Liver (tissue), 9 donors: Measurements from ENCODE around the gene TXNDC8. TPM values are rescaled to one million over a fixed set of nuclear protein-coding genes. Genes with fewer than 3 reads are reported as not detected.

ENCODE experiments used
- DNase-seq: peaks from one replicate; pipeline ENCODE4 v3.0.0-alpha.2; 2017; ENCODE audit warnings: low spot score
- H3K27ac ChIP-seq, 2 donors: one replicate each; pipeline ENCODE4 v1.7.0; 2013; ENCODE audit warnings: inconsistent platforms in 2 of 2, low read length in 2 of 2, control low read depth in 1 of 2, low read depth in 1 of 2, mild to moderate bottlenecking in 1 of 2
- H3K27me3 ChIP-seq, 4 donors: one replicate each; pipeline versions ENCODE4 v1.6.1 to v1.7.0; 2013; ENCODE audit warnings: low read length in 3 of 4, inconsistent platforms in 1 of 4, mild to moderate bottlenecking in 1 of 4, moderate library complexity in 1 of 4; ENCODE audit not compliant: control insufficient read depth in 4 of 4, insufficient read depth in 4 of 4
- H3K36me3 ChIP-seq, 4 donors: one replicate each; pipeline versions ENCODE4 v1.6.1 to v1.7.0; 2013; ENCODE audit warnings: low read length in 3 of 4, mild to moderate bottlenecking in 3 of 4, low read depth in 1 of 4, moderate library complexity in 1 of 4; ENCODE audit not compliant: control insufficient read depth in 4 of 4, insufficient read depth in 3 of 4
- H3K4me1 ChIP-seq, 4 donors: one replicate each; pipeline versions ENCODE4 v1.6.1 to v1.7.0; 2013; ENCODE audit warnings: low read length in 3 of 4, mild to moderate bottlenecking in 3 of 4, moderate library complexity in 1 of 4; ENCODE audit not compliant: control insufficient read depth in 4 of 4, insufficient read depth in 4 of 4
- H3K4me3 ChIP-seq, 3 donors: one replicate each; pipeline versions ENCODE4 v1.6.1 to v1.7.0; 2013; ENCODE audit warnings: low read length in 3 of 3, control low read depth in 1 of 3, low read depth in 1 of 3, mild to moderate bottlenecking in 1 of 3
- H3K9ac ChIP-seq, 2 donors: one replicate each; pipeline ENCODE4 v1.7.0; 2013; ENCODE audit warnings: low read length in 2 of 2, mild to moderate bottlenecking in 2 of 2, moderate library complexity in 2 of 2, control low read depth in 1 of 2, low read depth in 1 of 2
- H3K9me3 ChIP-seq, 4 donors: one replicate each; pipeline versions ENCODE4 v1.6.1 to v1.7.0; 2013; ENCODE audit warnings: low read length in 3 of 4; ENCODE audit not compliant: control insufficient read depth in 4 of 4
- FOXA2 ChIP-seq: IDR thresholded peaks from 2 replicates; pipeline ENCODE4 v1.6.1; 2016; ENCODE audit warnings: antibody characterized with exemption
- GABPA ChIP-seq, 2 donors: IDR thresholded peaks in 1 of 2; conservative IDR thresholded peaks in 1 of 2; 2 replicates each; pipeline ENCODE4 v1.6.1; 2016; ENCODE audit warnings: antibody characterized with exemption in 2 of 2, mild to moderate bottlenecking in 1 of 2, moderate library complexity in 1 of 2
- HNF4G ChIP-seq: IDR thresholded peaks from 2 replicates; pipeline ENCODE4 v1.6.1; 2016; ENCODE audit warnings: antibody characterized with exemption
- JUND ChIP-seq, 2 donors: IDR thresholded peaks; 2 replicates each; pipeline ENCODE4 v1.6.1; 2016; ENCODE audit warnings: antibody characterized with exemption in 2 of 2
- NR2F2 ChIP-seq: IDR thresholded peaks from 2 replicates; pipeline ENCODE4 v1.6.1; 2016; ENCODE audit warnings: antibody characterized with exemption
- RAD21 ChIP-seq, 2 donors: IDR thresholded peaks; 2 replicates each; pipeline ENCODE4 v1.6.1; 2016; ENCODE audit warnings: antibody characterized with exemption in 2 of 2, mild to moderate bottlenecking in 2 of 2
- RXRA ChIP-seq, 2 donors: IDR thresholded peaks; 2 replicates each; pipeline ENCODE4 v1.6.1; 2017 to 2018; ENCODE audit warnings: antibody characterized with exemption in 2 of 2, mild to moderate bottlenecking in 1 of 2
- SP1 ChIP-seq: IDR thresholded peaks from 2 replicates; pipeline ENCODE4 v1.6.1; 2018; ENCODE audit warnings: antibody characterized with exemption, mild to moderate bottlenecking
- TAF1 ChIP-seq: conservative IDR thresholded peaks from 2 replicates; pipeline ENCODE4 v1.6.1; 2016; ENCODE audit warnings: antibody characterized with exemption, mild to moderate bottlenecking
- WGBS: extraction: QIAGEN DNeasy Blood & Tissue Kit; methylation state at CpG from one replicate; pipeline ENCODE4 v1.1.7; 2013; 5-methylcytosine and 5-hydroxymethylcytosine counted together
- polyA plus RNA-seq, 2 donors: library from polyadenylated mRNA; stranded (reverse) in 1 of 2; unstranded in 1 of 2; fragments of 200-250 nt in 1 of 2; fragments of >200 nt in 1 of 2; fragmentation: Nextera tagmentation in 1 of 2; extraction: Ambion mirVana in 1 of 2; gene quantifications; one replicate each; pipeline versions ENCODE4 v1.2.1 to v1.2.3, GENCODE V29; 2013 to 2015
- total RNA-seq, 2 donors: library from RNA; depleted of rRNA; stranded (reverse); fragments of >200 nt; gene quantifications; one replicate each; pipeline ENCODE4 v1.2.3, GENCODE V29; 2014
- TF ChIP-seq, protein P1 (sequence below): fragments of 150-350 bp; IDR thresholded peaks from 2 replicates; pipeline ENCODE4 v1.5.1; 2017; ENCODE audit warnings: improper control_type of control experiment, low read depth, low read length; ENCODE audit not compliant: missing input control
- TF ChIP-seq, protein P2 (sequence below): IDR thresholded peaks from 2 replicates; pipeline ENCODE4 v1.6.1; 2016; ENCODE audit warnings: antibody characterized with exemption, mild to moderate bottlenecking
- TF ChIP-seq, protein P3 (sequence below): IDR thresholded peaks from 2 replicates; pipeline ENCODE4 v1.6.1; 2016; ENCODE audit warnings: antibody characterized with exemption
- TF ChIP-seq, protein P4 (sequence below): IDR thresholded peaks from 2 replicates; pipeline ENCODE4 v1.6.1; 2016; ENCODE audit warnings: antibody characterized with exemption
- TF ChIP-seq, protein P5 (sequence below): IDR thresholded peaks from 2 replicates; pipeline ENCODE4 v1.6.1; 2016; ENCODE audit warnings: antibody characterized with exemption
- donor health status: healthy.
- donor health status: healthy.
- donor health status: healthy.
- donor health status: healthy.
- donor health status: healthy.

TXNDC8 gene
- total and polyA plus RNA-seq, 4 donors = not detected

DNA sequence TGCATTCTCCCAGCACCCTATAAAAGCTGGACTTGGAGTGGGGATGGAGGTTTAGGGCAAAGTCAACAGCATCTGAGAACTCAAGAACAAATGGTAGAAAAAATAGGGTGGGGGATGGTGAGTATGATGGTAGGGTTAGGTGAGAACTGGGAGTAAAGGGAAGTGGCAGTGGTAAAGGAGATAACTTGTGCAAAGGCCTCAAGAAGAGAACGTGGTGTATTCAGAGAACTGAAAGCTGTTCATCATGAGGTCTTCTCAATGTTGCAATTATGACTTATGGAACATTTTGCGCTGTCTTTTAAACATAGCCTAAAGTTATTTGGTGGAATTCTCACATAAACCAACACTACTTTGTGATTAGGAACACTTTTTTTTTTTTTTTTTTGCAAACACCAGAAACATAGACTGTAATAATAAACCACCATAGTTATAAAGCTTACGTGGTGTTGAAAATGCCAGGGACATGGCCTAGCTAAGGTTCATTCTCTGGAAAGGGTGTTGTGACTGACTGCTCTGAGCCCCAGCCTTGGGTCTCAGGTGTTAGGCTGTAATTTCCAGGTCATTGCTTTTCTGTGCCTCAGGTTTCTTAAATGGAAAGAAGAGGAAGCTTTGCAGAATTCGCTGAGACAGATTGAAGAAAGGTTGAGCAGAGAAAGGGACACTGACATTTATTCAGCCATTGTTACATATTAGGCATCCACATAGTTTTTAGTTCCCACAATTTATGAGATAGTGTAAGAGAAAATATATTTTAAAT, 19.2 kb upstream of the TXNDC8 start:
- H3K27me3 ChIP-seq = no peaks in the 10 kb centered on the region
- no peaks in the 10 kb centered on the region for H3K9me3 ChIP-seq
- no peaks in the 10 kb centered on the region for H3K36me3 ChIP-seq
- no peaks in the 10 kb centered on the region for H3K4me1 ChIP-seq
- H3K9ac ChIP-seq = no peak overlapping the region
- TF ChIP-seq FOXA2 (no peak), TAF1 (no peak), SP1 (no peak), RAD21 (IDR thresholded peaks at IDR 0.05) (no peak), RXRA (IDR thresholded peaks at IDR 0.05) (no peak)
- TF ChIP-seq, protein P1, sequence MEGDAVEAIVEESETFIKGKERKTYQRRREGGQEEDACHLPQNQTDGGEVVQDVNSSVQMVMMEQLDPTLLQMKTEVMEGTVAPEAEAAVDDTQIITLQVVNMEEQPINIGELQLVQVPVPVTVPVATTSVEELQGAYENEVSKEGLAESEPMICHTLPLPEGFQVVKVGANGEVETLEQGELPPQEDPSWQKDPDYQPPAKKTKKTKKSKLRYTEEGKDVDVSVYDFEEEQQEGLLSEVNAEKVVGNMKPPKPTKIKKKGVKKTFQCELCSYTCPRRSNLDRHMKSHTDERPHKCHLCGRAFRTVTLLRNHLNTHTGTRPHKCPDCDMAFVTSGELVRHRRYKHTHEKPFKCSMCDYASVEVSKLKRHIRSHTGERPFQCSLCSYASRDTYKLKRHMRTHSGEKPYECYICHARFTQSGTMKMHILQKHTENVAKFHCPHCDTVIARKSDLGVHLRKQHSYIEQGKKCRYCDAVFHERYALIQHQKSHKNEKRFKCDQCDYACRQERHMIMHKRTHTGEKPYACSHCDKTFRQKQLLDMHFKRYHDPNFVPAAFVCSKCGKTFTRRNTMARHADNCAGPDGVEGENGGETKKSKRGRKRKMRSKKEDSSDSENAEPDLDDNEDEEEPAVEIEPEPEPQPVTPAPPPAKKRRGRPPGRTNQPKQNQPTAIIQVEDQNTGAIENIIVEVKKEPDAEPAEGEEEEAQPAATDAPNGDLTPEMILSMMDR = no peak
- TF ChIP-seq, protein P2, sequence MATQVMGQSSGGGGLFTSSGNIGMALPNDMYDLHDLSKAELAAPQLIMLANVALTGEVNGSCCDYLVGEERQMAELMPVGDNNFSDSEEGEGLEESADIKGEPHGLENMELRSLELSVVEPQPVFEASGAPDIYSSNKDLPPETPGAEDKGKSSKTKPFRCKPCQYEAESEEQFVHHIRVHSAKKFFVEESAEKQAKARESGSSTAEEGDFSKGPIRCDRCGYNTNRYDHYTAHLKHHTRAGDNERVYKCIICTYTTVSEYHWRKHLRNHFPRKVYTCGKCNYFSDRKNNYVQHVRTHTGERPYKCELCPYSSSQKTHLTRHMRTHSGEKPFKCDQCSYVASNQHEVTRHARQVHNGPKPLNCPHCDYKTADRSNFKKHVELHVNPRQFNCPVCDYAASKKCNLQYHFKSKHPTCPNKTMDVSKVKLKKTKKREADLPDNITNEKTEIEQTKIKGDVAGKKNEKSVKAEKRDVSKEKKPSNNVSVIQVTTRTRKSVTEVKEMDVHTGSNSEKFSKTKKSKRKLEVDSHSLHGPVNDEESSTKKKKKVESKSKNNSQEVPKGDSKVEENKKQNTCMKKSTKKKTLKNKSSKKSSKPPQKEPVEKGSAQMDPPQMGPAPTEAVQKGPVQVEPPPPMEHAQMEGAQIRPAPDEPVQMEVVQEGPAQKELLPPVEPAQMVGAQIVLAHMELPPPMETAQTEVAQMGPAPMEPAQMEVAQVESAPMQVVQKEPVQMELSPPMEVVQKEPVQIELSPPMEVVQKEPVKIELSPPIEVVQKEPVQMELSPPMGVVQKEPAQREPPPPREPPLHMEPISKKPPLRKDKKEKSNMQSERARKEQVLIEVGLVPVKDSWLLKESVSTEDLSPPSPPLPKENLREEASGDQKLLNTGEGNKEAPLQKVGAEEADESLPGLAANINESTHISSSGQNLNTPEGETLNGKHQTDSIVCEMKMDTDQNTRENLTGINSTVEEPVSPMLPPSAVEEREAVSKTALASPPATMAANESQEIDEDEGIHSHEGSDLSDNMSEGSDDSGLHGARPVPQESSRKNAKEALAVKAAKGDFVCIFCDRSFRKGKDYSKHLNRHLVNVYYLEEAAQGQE = no peak
- TF ChIP-seq, protein P3, sequence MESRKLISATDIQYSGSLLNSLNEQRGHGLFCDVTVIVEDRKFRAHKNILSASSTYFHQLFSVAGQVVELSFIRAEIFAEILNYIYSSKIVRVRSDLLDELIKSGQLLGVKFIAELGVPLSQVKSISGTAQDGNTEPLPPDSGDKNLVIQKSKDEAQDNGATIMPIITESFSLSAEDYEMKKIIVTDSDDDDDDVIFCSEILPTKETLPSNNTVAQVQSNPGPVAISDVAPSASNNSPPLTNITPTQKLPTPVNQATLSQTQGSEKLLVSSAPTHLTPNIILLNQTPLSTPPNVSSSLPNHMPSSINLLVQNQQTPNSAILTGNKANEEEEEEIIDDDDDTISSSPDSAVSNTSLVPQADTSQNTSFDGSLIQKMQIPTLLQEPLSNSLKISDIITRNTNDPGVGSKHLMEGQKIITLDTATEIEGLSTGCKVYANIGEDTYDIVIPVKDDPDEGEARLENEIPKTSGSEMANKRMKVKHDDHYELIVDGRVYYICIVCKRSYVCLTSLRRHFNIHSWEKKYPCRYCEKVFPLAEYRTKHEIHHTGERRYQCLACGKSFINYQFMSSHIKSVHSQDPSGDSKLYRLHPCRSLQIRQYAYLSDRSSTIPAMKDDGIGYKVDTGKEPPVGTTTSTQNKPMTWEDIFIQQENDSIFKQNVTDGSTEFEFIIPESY = no peak
- WGBS = 91% methylated on average over 4 of the region's 4 CpGs
- no peak overlapping the region for H3K27ac ChIP-seq
- H3K4me3 ChIP-seq = no peak overlapping the region
- DNase-seq = no peak

DNA sequence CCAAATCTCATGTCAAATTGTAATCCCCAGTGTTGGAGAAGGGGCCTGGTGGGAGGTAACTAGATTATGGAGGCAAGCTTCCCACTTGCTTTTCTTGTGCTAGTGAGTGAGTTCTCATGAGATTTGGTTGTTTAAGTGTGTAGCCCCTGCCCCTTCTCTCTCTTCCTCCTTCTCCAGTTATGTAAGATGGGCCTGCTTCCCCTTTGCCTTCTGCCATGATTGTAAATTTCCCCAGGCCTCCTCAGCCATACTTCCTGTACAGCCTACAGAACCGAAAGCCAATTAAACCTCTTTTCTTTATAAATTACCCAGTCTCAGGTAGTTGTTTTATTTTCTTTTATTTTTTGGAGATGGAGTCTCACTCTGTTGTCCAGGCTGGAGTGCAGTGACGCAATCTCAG, 18.2 kb upstream of the TXNDC8 start:
- H3K4me3 ChIP-seq = no peak overlapping the region
- no peaks in the 10 kb centered on the region for H3K36me3 ChIP-seq
- TF ChIP-seq RXRA (IDR thresholded peaks at IDR 0.05) (no peak), HNF4G (no peak), NR2F2 (no peak), GABPA (IDR thresholded peaks at IDR 0.05 in 1 of 2, conservative IDR thresholded peaks at IDR 0.05 in 1 of 2) (no peak), JUND (IDR thresholded peaks at IDR 0.05) (no peak), SP1 (no peak)
- TF ChIP-seq, protein P2 = no peak
- TF ChIP-seq, protein P3 = no peak
- TF ChIP-seq, protein P1 = no peak
- TF ChIP-seq, protein P4, sequence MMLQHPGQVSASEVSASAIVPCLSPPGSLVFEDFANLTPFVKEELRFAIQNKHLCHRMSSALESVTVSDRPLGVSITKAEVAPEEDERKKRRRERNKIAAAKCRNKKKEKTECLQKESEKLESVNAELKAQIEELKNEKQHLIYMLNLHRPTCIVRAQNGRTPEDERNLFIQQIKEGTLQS = no peak
- TF ChIP-seq, protein P5, sequence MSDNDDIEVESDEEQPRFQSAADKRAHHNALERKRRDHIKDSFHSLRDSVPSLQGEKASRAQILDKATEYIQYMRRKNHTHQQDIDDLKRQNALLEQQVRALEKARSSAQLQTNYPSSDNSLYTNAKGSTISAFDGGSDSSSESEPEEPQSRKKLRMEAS = no peak
- H3K9ac ChIP-seq = no peak overlapping the region
- no peaks in the 10 kb centered on the region for H3K4me1 ChIP-seq
- H3K9me3 ChIP-seq = no peaks in the 10 kb centered on the region
- 88% methylated on average over 2 of the region's 2 CpGs for WGBS
- H3K27ac ChIP-seq = no peak overlapping the region
- DNase-seq = no peak
- no peaks in the 10 kb centered on the region for H3K27me3 ChIP-seq
